CD14-positive monocyte (primary cell): Measurements from ENCODE around the gene HIGD1C. TPM values are rescaled to one million over a fixed set of nuclear protein-coding genes. Genes with fewer than 3 reads are reported as not detected.

Experiments used
- DNase-seq, 3 donors: peaks; one replicate each; pipeline ENCODE4 v3.0.0-alpha.2; 2011 to 2022
- H2AFZ ChIP-seq: 2 replicates; pipeline ENCODE4 v1.6.0; 2012; ENCODE audit warnings: mild to moderate bottlenecking, low read depth, low read length, inconsistent platforms; ENCODE audit not compliant: insufficient read depth, poor library complexity, severe bottlenecking
- H3K27ac ChIP-seq, 2 donors: 1 replicate in 1 of 2; 2 replicates in 1 of 2; pipeline ENCODE4 v1.5.1; 2012 to 2013; ENCODE audit warnings: low read length in 2 of 2, control low read depth in 1 of 2, inconsistent platforms in 1 of 2, low read depth in 1 of 2, mild to moderate bottlenecking in 1 of 2
- H3K27me3 ChIP-seq, 2 donors: one replicate each; pipeline versions ENCODE4 v1.6.0 to v1.6.1; 2011 to 2013; ENCODE audit warnings: low read length in 2 of 2; ENCODE audit not compliant: control insufficient read depth in 2 of 2, insufficient read depth in 2 of 2
- H3K36me3 ChIP-seq, 2 donors: replicated peaks in 1 of 2; 1 replicate in 1 of 2; 2 replicates in 1 of 2; pipeline versions ENCODE4 v1.5.1 to v1.6.1; 2012 to 2013; ENCODE audit warnings: low read length in 2 of 2, control low read depth in 1 of 2, inconsistent platforms in 1 of 2, mild to moderate bottlenecking in 1 of 2; ENCODE audit not compliant: insufficient read depth in 2 of 2, control insufficient read depth in 1 of 2
- H3K4me1 ChIP-seq, 2 donors: 1 replicate in 1 of 2; 2 replicates in 1 of 2; pipeline versions ENCODE4 v1.5.1 to v1.6.1; 2012 to 2013; ENCODE audit warnings: low read length in 2 of 2, control low read depth in 1 of 2, inconsistent platforms in 1 of 2, mild to moderate bottlenecking in 1 of 2, moderate library complexity in 1 of 2; ENCODE audit not compliant: insufficient read depth in 2 of 2, control insufficient read depth in 1 of 2
- H3K4me2 ChIP-seq: replicated peaks from 2 replicates; pipeline ENCODE3; 2012; ENCODE audit warnings: low read length, moderate library complexity, mild to moderate bottlenecking; ENCODE audit not compliant: poor library complexity, severe bottlenecking; ENCODE audit errors: extremely low read depth
- H3K4me3 ChIP-seq, 3 experiments: fragments of 200-600 bp in 1 of 3; sonication (generic) in 1 of 3; replicated peaks in 1 of 3; 1 replicate in 2 of 3; 2 replicates in 1 of 3; pipeline ENCODE4 v1.5.1; 2011 to 2013; ENCODE audit warnings: low read length in 3 of 3, mild to moderate bottlenecking in 3 of 3, control low read depth in 2 of 3, low read depth in 2 of 3, inconsistent platforms in 1 of 3, moderate library complexity in 1 of 3
- H3K79me2 ChIP-seq: 2 replicates; pipeline ENCODE4 v1.6.0; 2012; ENCODE audit warnings: mild to moderate bottlenecking, control low read depth, inconsistent platforms, low read length, moderate library complexity; ENCODE audit not compliant: insufficient read depth
- H3K9ac ChIP-seq: 2 replicates; pipeline ENCODE4 v1.6.0; 2017; ENCODE audit warnings: low read length, mild to moderate bottlenecking; ENCODE audit not compliant: insufficient read depth, poor library complexity, severe bottlenecking
- H3K9me3 ChIP-seq, 2 donors: replicated peaks in 1 of 2; 1 replicate in 1 of 2; 2 replicates in 1 of 2; pipeline versions ENCODE4 v1.5.1 to v1.6.1; 2012 to 2013; ENCODE audit warnings: low read length in 2 of 2, control low read depth in 1 of 2; ENCODE audit not compliant: control insufficient read depth in 1 of 2, insufficient read depth in 1 of 2
- H4K20me1 ChIP-seq: 2 replicates; pipeline ENCODE4 v1.6.0; 2012; ENCODE audit warnings: mild to moderate bottlenecking, low read length, control low read depth, moderate library complexity; ENCODE audit not compliant: insufficient read depth
- H3K27ac Mint-ChIP-seq, 7 donors: one replicate each; pipeline ENCODE4 v1.8.0; 2020; ENCODE audit warnings: mild to moderate bottlenecking in 7 of 7, mixed read lengths in 7 of 7, moderate library complexity in 6 of 7, inconsistent platforms in 2 of 7
- H3K27me3 Mint-ChIP-seq, 3 donors: one replicate each; pipeline ENCODE4 v1.8.0; 2021 to 2022; ENCODE audit warnings: low read depth in 3 of 3, mild to moderate bottlenecking in 3 of 3, mixed read lengths in 3 of 3, moderate library complexity in 3 of 3, inconsistent platforms in 1 of 3
- H3K36me3 Mint-ChIP-seq, 2 donors: one replicate each; pipeline ENCODE4 v1.8.0; 2020; ENCODE audit warnings: mixed read lengths in 2 of 2, inconsistent platforms in 1 of 2, mild to moderate bottlenecking in 1 of 2
- H3K4me1 Mint-ChIP-seq: one replicate; pipeline ENCODE4 v1.8.0; 2020; ENCODE audit warnings: mild to moderate bottlenecking, mixed read lengths
- H3K4me3 Mint-ChIP-seq, 2 donors: one replicate each; pipeline ENCODE4 v1.8.0; 2020; ENCODE audit warnings: mild to moderate bottlenecking in 2 of 2, mixed read lengths in 2 of 2, moderate library complexity in 1 of 2
- H3K9me3 Mint-ChIP-seq, 7 donors: one replicate each; pipeline ENCODE4 v1.8.0; 2020 to 2022; ENCODE audit warnings: mixed read lengths in 7 of 7, mild to moderate bottlenecking in 6 of 7, moderate library complexity in 6 of 7, inconsistent platforms in 2 of 7
- WGBS: methylation state at CpG from one replicate; pipeline ENCODE4 v1.1.5; 2013; ENCODE audit warnings: missing lambda C conversion rate; ENCODE audit not compliant: insufficient coverage; 5-methylcytosine and 5-hydroxymethylcytosine counted together
- intact Hi-C, 2 donors: fragments of 100-400 bp; cut with micrococcal nuclease; formaldehyde crosslinking; loops; one replicate each; pipeline versions ENCODE4 v1.15.0 to v1.15.1; 2023
- polyA plus RNA-seq, 3 donors: library from polyadenylated mRNA; depleted of rRNA in 1 of 3; unstranded in 2 of 3; stranded (reverse) in 1 of 3; fragments of 300-500 nt in 2 of 3; fragments of >200 nt in 1 of 3; fragmentation: Illumina TruSeq in 2 of 3; gene quantifications; 1 replicate in 2 of 3; 2 replicates in 1 of 3; pipeline ENCODE4 v1.2.3, GENCODE V29; 2012 to 2021
- TF ChIP-seq, protein P1 (sequence below): fragments of 200-600 bp; IDR thresholded peaks from one replicate; pipeline ENCODE4 v1.8.0; 2022; ENCODE audit warnings: antibody characterized with exemption, mild to moderate bottlenecking

Gene HIGD1C
- polyA plus RNA-seq, 3 donors: not detected

DNA sequence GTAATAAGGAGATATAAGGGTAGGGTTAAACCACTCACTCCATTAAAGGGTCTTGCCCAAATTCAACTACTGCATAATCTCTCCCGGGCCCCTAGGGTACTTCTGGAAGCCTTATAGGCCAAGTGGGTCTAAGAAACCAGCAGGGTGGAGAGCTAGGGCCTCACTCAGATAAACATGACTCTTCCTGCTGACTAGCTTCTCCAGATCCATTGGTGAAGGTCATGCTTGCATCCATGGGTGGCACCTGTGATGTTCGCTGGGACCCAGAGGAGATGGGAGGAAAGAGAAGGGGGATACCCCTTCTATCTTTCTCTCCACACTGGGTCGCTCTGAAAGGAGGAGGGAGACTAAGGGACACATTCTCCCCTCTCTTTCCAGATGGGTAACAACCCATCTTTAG is 36.1 kb upstream of the HIGD1C start:
- no peak overlapping the region for H2AFZ ChIP-seq
- no peaks in the 10 kb centered on the region for H3K4me1 ChIP-seq
- Mint-ChIP-seq H3K4me3 (peak overlapping the region in 1 of 2 donors; percentile 28), H3K36me3 (peaks cover 2 to 14% of the 10 kb centered on the region in 2 donors), H3K27ac (no peak overlapping the region), H3K9me3 (peaks cover 47 to 63% (median 60%) of the 10 kb centered on the region in 7 donors), H3K27me3 (peaks cover 0 to 3% (median 0%) of the 10 kb centered on the region in 3 donors), H3K4me1 (peaks cover 3% of the 10 kb centered on the region)
- H3K27ac ChIP-seq: no peak overlapping the region
- WGBS: no CpG with 5 or more reads among the region's 3 CpGs
- H3K79me2 ChIP-seq: no peaks in the 10 kb centered on the region
- H4K20me1 ChIP-seq: no peaks in the 10 kb centered on the region
- TF ChIP-seq, protein P1, sequence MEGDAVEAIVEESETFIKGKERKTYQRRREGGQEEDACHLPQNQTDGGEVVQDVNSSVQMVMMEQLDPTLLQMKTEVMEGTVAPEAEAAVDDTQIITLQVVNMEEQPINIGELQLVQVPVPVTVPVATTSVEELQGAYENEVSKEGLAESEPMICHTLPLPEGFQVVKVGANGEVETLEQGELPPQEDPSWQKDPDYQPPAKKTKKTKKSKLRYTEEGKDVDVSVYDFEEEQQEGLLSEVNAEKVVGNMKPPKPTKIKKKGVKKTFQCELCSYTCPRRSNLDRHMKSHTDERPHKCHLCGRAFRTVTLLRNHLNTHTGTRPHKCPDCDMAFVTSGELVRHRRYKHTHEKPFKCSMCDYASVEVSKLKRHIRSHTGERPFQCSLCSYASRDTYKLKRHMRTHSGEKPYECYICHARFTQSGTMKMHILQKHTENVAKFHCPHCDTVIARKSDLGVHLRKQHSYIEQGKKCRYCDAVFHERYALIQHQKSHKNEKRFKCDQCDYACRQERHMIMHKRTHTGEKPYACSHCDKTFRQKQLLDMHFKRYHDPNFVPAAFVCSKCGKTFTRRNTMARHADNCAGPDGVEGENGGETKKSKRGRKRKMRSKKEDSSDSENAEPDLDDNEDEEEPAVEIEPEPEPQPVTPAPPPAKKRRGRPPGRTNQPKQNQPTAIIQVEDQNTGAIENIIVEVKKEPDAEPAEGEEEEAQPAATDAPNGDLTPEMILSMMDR: no peak
- intact Hi-C loops: no loop called here
- no peak overlapping the region for H3K4me3 ChIP-seq
- H3K27me3 ChIP-seq: no peaks in the 10 kb centered on the region
- no peak overlapping the region for H3K9ac ChIP-seq
- H3K4me2 ChIP-seq: no peak overlapping the region
- DNase-seq: no peak
- peaks cover 41 to 45% of the 10 kb centered on the region in 2 donors for H3K9me3 ChIP-seq
- no peaks in the 10 kb centered on the region for H3K36me3 ChIP-seq

DNA sequence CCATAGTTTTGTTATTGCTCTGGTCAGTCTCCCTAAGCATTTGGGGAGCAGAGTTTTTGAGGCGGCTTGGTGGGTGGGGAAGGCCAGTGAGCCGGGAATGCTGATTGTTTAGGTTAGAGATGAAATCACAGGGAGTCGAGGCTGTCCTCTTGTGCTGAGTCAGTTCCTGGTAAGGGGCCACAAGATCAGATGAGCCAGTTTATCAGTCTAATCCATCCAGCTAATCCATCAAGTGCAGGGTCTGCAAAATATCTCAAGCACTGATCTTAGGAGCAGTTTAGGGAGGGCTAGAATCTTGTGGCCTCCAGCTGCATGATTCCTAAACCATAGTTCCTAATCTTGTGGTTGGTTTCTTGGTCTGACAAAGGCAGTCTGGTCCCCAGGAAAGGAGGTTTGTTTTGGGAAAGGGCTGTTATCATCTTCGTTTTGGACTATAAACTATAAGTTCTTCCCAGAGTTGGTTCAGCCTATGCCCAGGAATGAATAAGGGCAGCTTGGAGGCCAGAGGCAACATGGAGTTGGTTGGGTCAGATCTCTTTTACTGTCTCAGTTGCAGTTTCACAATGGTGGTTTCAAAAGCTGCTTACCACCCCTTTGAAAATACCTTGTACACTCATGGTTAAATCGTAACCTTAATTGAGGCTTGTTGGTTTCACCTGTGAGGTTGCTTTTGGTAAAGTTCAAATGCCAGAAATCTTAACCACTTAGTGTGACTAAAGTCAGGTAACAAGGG is 33.6 kb upstream of the HIGD1C start:
- peaks cover 28 to 40% (median 37%) of the 10 kb centered on the region in 7 donors for H3K9me3 Mint-ChIP-seq
- H3K79me2 ChIP-seq: no peaks in the 10 kb centered on the region
- H3K36me3 Mint-ChIP-seq: peaks cover 0 to 8% of the 10 kb centered on the region in 2 donors
- intact Hi-C loops: no loop called here
- no peak overlapping the region for H2AFZ ChIP-seq
- DNase-seq: no peak
- H3K4me3 ChIP-seq: no peak overlapping the region
- no peaks in the 10 kb centered on the region for H4K20me1 ChIP-seq
- no peak overlapping the region for H3K4me2 ChIP-seq
- H3K27ac Mint-ChIP-seq: peak overlapping the region in 1 of 7 donors; percentile 64
- H3K9ac ChIP-seq: no peak overlapping the region
- WGBS: 100% methylated on average over 3 of the region's 5 CpGs
- TF ChIP-seq, protein P1: no peak
- peaks cover 0 to 3% (median 0%) of the 10 kb centered on the region in 3 donors for H3K27me3 Mint-ChIP-seq
- H3K27ac ChIP-seq: no peak overlapping the region
- no peaks in the 10 kb centered on the region for H3K36me3 ChIP-seq
- peaks cover 18% of the 10 kb centered on the region for H3K4me1 Mint-ChIP-seq
- peaks cover 17 to 18% of the 10 kb centered on the region in 2 donors for H3K4me1 ChIP-seq
- H3K27me3 ChIP-seq: no peaks in the 10 kb centered on the region
- no peak overlapping the region for H3K4me3 Mint-ChIP-seq
- peaks cover 20 to 26% of the 10 kb centered on the region in 2 donors for H3K9me3 ChIP-seq
